ENCODE measurements around the gene RAB10. TPM values are rescaled to one million over a fixed set of nuclear protein-coding genes. Genes with fewer than 3 reads are reported as not detected.

The RAB10 gene
- polyA plus RNA-seq, 1 donor (not counting 4 experiments of a cell fraction or from before 2014, with no cell fraction given), result 252 TPM

DNA sequence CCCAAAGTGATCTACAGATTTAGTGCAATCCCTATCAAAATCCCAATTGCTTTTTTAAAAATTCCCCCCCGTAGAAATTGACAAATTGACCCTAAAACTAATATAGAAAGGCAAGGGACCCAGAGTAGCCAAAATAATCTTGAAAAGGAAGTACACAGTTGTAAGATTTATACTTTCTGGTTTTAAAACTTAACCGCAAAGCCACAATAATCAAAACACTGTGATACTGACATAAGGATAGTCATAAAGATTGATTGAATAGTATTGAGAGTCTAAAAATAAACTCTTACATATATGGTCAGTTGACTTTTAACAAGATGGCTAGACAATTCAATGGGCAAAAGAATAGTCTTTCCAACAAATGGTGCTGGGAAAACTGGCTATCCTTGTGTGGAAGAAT, 80.3 kb downstream of the RAB10 start:
- H3K79me2 ChIP-seq (ENCODE audit: control insufficient read depth, insufficient read depth, low read length), result peaks cover 54% of the 10 kb centered on the region

DNA sequence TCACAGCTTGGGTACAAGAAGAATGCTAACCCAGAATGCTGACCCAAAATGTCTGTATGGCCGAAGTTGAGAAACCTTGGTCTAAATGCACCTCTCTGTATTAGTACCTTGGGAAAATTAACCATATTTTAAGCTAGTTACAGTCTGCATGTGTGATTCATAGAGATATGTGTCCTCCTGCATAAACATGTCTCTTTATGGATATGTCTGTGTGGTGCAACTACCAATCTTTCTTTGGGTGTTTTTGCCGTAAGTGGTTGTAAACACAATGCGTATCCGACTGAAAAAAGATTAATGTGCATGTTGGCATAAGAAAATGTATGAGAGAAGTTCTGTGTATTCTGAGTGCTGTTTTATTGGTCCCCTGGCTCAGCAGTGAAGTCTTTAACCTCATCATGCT, 84.8 kb downstream of the RAB10 start:
- dilution Hi-C loops (cut with MboI; ENCODE audit: extremely low pct_ligation_motif_present, low sequenced_read_pairs), result no loop called here

More for the DNA sequence above, 80.3 kb downstream of the RAB10 start:
- Histone ChIP-seq H3K9me3 (ENCODE audit: control insufficient read depth, low read depth, low read length) (no peaks in the 10 kb centered on the region), H3K4me3 (ENCODE audit: control insufficient read depth in 2 of 3, extremely low read depth in 1 of 3, insufficient read depth in 2 of 3, low read depth in 1 of 3, low read length in 3 of 3) (no peak overlapping the region), H4K20me1 (ENCODE audit: control insufficient read depth, extremely low read depth, insufficient read depth, low read length) (no peaks in the 10 kb centered on the region), H3K27ac (ENCODE audit: control insufficient read depth, insufficient read depth, low read length) (no peak overlapping the region), H3K4me2 (ENCODE audit: control insufficient read depth, extremely low read depth, insufficient read depth, low read depth, low read length) (no peak overlapping the region), H3K36me3 (ENCODE audit: control insufficient read depth in 2 of 2, extremely low read depth in 1 of 2, insufficient read depth in 2 of 2, low read length in 2 of 2) (peaks cover 7 to 19% of the 10 kb centered on the region in 2 experiments), H2AFZ (ENCODE audit: control insufficient read depth, low read length) (no peak overlapping the region), H3K4me1 (ENCODE audit: control insufficient read depth, extremely low read depth, insufficient read depth, low read length) (no peaks in the 10 kb centered on the region), H3K9ac (ENCODE audit: control insufficient read depth, extremely low read depth, insufficient read depth, low read length) (no peak overlapping the region), H3K9me1 (ENCODE audit: control insufficient read depth, extremely low read depth, insufficient read depth, low read length) (no peaks in the 10 kb centered on the region), H3K27me3 (ENCODE audit: control insufficient read depth, extremely low read depth, insufficient read depth, low read length) (no peaks in the 10 kb centered on the region)
- FAIRE-seq (no peak), DNase-seq (ENCODE audit: low read depth, low spot score) (no peak)
- no peak for TF ChIP-seq EZH2 (IDR thresholded peaks at IDR 0.05; ENCODE audit: low read length)
- dilution Hi-C loops (cut with MboI; ENCODE audit: extremely low pct_ligation_motif_present, low sequenced_read_pairs), result no loop called here

More for the DNA sequence above, 84.8 kb downstream of the RAB10 start:
- Histone ChIP-seq H3K79me2 (ENCODE audit: control insufficient read depth, insufficient read depth, low read length) (peaks cover 69% of the 10 kb centered on the region), H3K9me3 (ENCODE audit: control insufficient read depth, low read depth, low read length) (no peaks in the 10 kb centered on the region), H2AFZ (ENCODE audit: control insufficient read depth, low read length) (no peak overlapping the region), H3K4me2 (ENCODE audit: control insufficient read depth, extremely low read depth, insufficient read depth, low read depth, low read length) (no peak overlapping the region), H4K20me1 (ENCODE audit: control insufficient read depth, extremely low read depth, insufficient read depth, low read length) (no peaks in the 10 kb centered on the region), H3K36me3 (ENCODE audit: control insufficient read depth in 2 of 2, extremely low read depth in 1 of 2, insufficient read depth in 2 of 2, low read length in 2 of 2) (peaks cover 4 to 7% of the 10 kb centered on the region in 2 experiments), H3K9ac (ENCODE audit: control insufficient read depth, extremely low read depth, insufficient read depth, low read length) (no peak overlapping the region), H3K9me1 (ENCODE audit: control insufficient read depth, extremely low read depth, insufficient read depth, low read length) (no peaks in the 10 kb centered on the region), H3K27me3 (ENCODE audit: control insufficient read depth, extremely low read depth, insufficient read depth, low read length) (no peaks in the 10 kb centered on the region), H3K4me1 (ENCODE audit: control insufficient read depth, extremely low read depth, insufficient read depth, low read length) (no peaks in the 10 kb centered on the region), H3K27ac (ENCODE audit: control insufficient read depth, insufficient read depth, low read length) (no peak overlapping the region), H3K4me3 (ENCODE audit: control insufficient read depth in 2 of 3, extremely low read depth in 1 of 3, insufficient read depth in 2 of 3, low read depth in 1 of 3, low read length in 3 of 3) (no peak overlapping the region)
- TF ChIP-seq, protein P1, sequence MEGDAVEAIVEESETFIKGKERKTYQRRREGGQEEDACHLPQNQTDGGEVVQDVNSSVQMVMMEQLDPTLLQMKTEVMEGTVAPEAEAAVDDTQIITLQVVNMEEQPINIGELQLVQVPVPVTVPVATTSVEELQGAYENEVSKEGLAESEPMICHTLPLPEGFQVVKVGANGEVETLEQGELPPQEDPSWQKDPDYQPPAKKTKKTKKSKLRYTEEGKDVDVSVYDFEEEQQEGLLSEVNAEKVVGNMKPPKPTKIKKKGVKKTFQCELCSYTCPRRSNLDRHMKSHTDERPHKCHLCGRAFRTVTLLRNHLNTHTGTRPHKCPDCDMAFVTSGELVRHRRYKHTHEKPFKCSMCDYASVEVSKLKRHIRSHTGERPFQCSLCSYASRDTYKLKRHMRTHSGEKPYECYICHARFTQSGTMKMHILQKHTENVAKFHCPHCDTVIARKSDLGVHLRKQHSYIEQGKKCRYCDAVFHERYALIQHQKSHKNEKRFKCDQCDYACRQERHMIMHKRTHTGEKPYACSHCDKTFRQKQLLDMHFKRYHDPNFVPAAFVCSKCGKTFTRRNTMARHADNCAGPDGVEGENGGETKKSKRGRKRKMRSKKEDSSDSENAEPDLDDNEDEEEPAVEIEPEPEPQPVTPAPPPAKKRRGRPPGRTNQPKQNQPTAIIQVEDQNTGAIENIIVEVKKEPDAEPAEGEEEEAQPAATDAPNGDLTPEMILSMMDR (optimal IDR thresholded peaks at IDR 0.05 in 1 of 3, IDR thresholded peaks at IDR 0.05 in 1 of 3, conservative IDR thresholded peaks at IDR 0.05 in 1 of 3; ENCODE audit: extremely low read depth in 1 of 3, insufficient read depth in 2 of 3, low read length in 3 of 3), result no peak
- TF ChIP-seq EZH2 (IDR thresholded peaks at IDR 0.05; ENCODE audit: low read length), result no peak
- no peak for FAIRE-seq
- DNase-seq (ENCODE audit: low read depth, low spot score), result no peak

Measured in keratinocyte (primary cell).